ENCODE measurements around the gene PLPP3.

- TF ChIP-seq CREB1 (IDR thresholded peaks at IDR 0.05) (no peak), YY1 (IDR thresholded peaks at IDR 0.05; ENCODE audit: low read depth, low read length) (no peak), RAD21 (IDR thresholded peaks at IDR 0.05 in 1 of 2, conservative IDR thresholded peaks at IDR 0.05 in 1 of 2; ENCODE audit: low read depth in 2 of 2, low read length in 2 of 2) (no peak), PHF8 (conservative IDR thresholded peaks at IDR 0.05; ENCODE audit: low read depth, low read length) (no peak), EP300 (IDR thresholded peaks at IDR 0.05; ENCODE audit: borderline replicate concordance in 1 of 2, low read depth in 2 of 2, low read length in 2 of 2) (no peak), EZH2 (IDR thresholded peaks at IDR 0.05; ENCODE audit: low read depth, low read length, severe bottlenecking) (no peak), CHD2 (IDR thresholded peaks at IDR 0.05; ENCODE audit: low read length) (no peak), FOSL1 (IDR thresholded peaks at IDR 0.05; ENCODE audit: insufficient read depth, low read depth, low read length) (no peak), TAF1 (IDR thresholded peaks at IDR 0.05; ENCODE audit: low read depth, low read length) (no peak), TEAD4 (IDR thresholded peaks at IDR 0.05; ENCODE audit: low read depth, low read length) (no peak), SP1 (IDR thresholded peaks at IDR 0.05; ENCODE audit: low read depth, low read length) (no peak)
- TF ChIP-seq, protein P1, sequence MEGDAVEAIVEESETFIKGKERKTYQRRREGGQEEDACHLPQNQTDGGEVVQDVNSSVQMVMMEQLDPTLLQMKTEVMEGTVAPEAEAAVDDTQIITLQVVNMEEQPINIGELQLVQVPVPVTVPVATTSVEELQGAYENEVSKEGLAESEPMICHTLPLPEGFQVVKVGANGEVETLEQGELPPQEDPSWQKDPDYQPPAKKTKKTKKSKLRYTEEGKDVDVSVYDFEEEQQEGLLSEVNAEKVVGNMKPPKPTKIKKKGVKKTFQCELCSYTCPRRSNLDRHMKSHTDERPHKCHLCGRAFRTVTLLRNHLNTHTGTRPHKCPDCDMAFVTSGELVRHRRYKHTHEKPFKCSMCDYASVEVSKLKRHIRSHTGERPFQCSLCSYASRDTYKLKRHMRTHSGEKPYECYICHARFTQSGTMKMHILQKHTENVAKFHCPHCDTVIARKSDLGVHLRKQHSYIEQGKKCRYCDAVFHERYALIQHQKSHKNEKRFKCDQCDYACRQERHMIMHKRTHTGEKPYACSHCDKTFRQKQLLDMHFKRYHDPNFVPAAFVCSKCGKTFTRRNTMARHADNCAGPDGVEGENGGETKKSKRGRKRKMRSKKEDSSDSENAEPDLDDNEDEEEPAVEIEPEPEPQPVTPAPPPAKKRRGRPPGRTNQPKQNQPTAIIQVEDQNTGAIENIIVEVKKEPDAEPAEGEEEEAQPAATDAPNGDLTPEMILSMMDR (IDR thresholded peaks at IDR 0.05; ENCODE audit: control extremely low read depth in 1 of 3, insufficient read depth in 1 of 3, low read depth in 1 of 3, low read length in 3 of 3) = no peak
Observed at GRCh38 chr1:56538532-56538931, 40.8 kb downstream of the PLPP3 start.

Data from H1 (cell line).